NCI-H1436 treated with DMSO at 0.1 percent for 48 hours (cell line): ENCODE data around the gene FBXO41.
"Not testable (repeated sequence)": the region's sequence is repeated elsewhere in the genome, so short reads cannot be mapped to it uniquely, and the experiment has no call there.

Experiments
- DNase-seq: peaks from one replicate; lab custom pipeline; 2025; lab: John Stamatoyannopoulos, UW

The FBXO41 gene

GRCh38 chr2:73286134-73286655, 1.9 kb upstream of the FBXO41 start:
- DNase-seq, result no peak

- DNase-seq, result no peak
Measured at GRCh38 chr2:73285159-73285739, 971 bp upstream of the FBXO41 start.

GRCh38 chr2:73283545-73284295, 558 bp downstream of the FBXO41 start:
- DNase-seq, result no peak

- no peak for DNase-seq
Measured at GRCh38 chr2:73282924-73283544, 1.2 kb downstream of the FBXO41 start.

- DNase-seq, result no peak
Measured at GRCh38 chr2:73281244-73281643, 3.0 kb downstream of the FBXO41 start.

GRCh38 chr2:73279852-73280251, 4.4 kb downstream of the FBXO41 start:
- DNase-seq, result no peak

- DNase-seq, result no peak
Measured at GRCh38 chr2:73272270-73272669, 12.0 kb downstream of the FBXO41 start.

GRCh38 chr2:73269686-73270465, 14.4 kb downstream of the FBXO41 start:
- no peak for DNase-seq

- DNase-seq, result no peak
Measured at GRCh38 chr2:73268830-73269685, 15.2 kb downstream of the FBXO41 start.

- DNase-seq, result no peak
Measured at GRCh38 chr2:73268366-73268829, 15.9 kb downstream of the FBXO41 start.

- DNase-seq, result no peak
Measured at GRCh38 chr2:73267008-73267407, 17.3 kb downstream of the FBXO41 start.

GRCh38 chr2:73266061-73266901, 18.0 kb downstream of the FBXO41 start:
- DNase-seq, result no peak

GRCh38 chr2:73265298-73266060, 18.8 kb downstream of the FBXO41 start:
- DNase-seq, result no peak

GRCh38 chr2:73264783-73265182, 19.5 kb downstream of the FBXO41 start:
- no peak for DNase-seq

- no peak for DNase-seq
Measured at GRCh38 chr2:73264332-73264606, 20.0 kb downstream of the FBXO41 start.

GRCh38 chr2:73263540-73264331, 20.5 kb downstream of the FBXO41 start:
- DNase-seq, result no peak

- DNase-seq, result not testable (repeated sequence)
Measured at GRCh38 chr2:73262691-73263429, 21.4 kb downstream of the FBXO41 start.

GRCh38 chr2:73262108-73262651, 22.1 kb downstream of the FBXO41 start:
- no peak for DNase-seq
